ENCODE results near the gene GPATCH8. TPM values are rescaled to one million over a fixed set of nuclear protein-coding genes. Genes with fewer than 3 reads are reported as not detected.
"Not testable (repeated sequence)": the region's sequence is repeated elsewhere in the genome, so short reads cannot be mapped to it uniquely, and the experiment has no call there.

Gene GPATCH8
- polyA plus RNA-seq, 1 donor: 28.2 TPM

DNA sequence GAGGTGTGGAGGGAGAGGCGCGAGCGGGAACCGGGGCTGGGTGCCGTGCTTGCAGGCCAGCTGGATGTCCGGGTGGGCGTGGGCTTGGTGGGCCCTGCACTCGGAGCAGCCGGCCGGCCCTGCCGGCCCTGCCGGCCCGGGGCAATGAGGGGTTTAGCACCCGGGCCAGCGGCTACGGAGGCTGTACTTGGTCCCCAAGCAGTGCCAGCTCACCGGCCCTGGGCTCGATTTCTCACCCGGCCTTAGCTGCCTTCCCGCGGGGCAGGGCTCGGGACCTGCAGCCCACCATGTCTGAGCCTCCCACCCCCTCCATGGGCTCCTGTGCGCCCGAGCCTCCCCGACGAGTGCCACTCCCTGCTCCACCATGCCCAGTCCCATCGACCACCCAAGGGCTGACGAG lies 24.7 kb upstream of the GPATCH8 start:
- DNase-seq (ENCODE audit: low read depth): no peak

DNA sequence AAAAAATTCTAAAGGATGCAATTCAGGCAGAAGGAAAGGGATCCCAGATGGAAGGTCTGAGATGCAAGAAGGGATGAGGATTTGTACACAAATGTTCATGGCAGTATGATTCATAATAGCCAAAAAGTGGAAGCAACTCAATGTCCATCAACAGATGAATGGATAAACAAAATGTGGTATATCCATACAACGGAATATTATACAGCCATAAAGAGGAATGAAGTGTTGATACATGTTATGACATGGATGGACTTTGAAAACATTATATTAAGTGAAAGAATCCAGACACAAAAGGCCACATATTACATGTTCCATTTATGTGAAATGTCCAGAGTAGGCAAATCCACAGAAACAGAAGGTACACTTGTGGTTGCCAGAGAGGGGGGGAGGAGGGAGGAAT lies 23.9 kb upstream of the GPATCH8 start:
- DNase-seq (ENCODE audit: low read depth): no peak

DNA sequence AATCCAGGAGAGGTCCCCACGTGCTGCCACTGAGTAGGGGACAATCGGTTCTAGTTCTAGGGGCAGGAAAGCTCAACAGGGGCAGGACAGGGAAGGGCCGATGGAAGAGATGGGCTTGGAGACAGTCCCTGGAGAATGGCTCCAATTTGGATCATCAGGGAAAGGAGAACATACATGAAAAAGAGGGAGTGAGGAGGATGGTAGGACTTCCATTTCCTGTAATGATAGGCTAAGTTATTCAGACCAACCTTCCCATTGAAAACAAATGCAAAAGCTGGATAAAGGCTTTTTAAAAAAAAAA lies 20.4 kb upstream of the GPATCH8 start:
- DNase-seq (ENCODE audit: low read depth): no peak

DNA sequence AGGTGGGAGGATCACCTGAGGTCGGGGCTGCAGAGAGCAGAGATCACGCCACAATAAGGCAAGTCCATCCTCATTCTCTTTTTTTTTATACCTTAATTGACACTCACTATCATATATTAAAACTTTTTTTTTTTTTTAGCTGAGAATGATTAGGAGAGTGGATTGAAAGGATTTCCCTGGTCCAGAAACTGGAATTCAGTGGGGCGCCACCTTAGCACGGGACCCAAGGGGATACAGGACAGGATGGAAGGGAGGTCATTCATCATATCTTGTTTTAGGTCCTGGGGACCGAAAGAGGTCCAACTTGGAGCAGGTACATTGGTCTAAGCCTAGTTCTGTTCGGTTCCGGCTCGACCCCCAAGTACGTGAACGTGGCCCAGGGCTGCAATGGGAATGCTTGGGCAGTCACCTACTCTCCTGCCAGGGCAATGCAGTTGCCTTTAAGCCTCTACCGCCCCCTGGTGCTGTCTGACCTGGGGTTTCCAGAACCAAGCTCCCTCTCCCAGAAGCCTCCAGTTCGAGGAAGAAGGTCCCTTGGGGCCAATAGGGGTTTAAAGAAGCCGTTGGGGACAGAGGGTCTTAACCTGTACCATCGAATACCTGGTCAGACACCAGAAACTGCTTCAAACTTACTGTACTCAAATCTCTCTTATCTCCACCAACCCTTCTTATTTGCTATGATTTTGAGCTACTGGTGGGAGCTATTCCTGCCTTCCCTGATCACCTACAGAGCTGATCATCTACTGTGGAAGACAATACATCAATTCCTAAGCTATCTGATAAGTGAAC lies 19.9 kb upstream of the GPATCH8 start:
- no peak for DNase-seq (ENCODE audit: low read depth)

DNA sequence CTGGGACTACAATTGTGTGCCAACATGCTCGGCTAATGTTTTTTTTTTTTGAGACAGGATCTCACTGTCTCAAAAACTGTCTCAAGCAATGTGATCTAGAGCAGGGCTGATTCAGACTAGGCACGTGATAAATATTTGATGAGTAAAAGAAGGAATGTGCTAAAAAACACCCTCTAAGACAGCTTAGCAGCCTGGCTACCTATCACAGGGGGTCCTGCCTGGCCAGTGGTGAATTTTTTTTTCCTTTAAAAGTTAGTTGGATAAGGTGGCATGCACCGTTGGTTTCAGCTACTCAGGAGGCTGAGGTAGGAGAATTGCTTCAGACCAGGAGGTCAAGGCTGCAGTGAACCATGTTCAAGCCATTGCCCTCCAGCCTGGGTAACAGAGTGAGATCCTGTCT lies 14.8 kb upstream of the GPATCH8 start:
- no peak for DNase-seq (ENCODE audit: low read depth)

DNA sequence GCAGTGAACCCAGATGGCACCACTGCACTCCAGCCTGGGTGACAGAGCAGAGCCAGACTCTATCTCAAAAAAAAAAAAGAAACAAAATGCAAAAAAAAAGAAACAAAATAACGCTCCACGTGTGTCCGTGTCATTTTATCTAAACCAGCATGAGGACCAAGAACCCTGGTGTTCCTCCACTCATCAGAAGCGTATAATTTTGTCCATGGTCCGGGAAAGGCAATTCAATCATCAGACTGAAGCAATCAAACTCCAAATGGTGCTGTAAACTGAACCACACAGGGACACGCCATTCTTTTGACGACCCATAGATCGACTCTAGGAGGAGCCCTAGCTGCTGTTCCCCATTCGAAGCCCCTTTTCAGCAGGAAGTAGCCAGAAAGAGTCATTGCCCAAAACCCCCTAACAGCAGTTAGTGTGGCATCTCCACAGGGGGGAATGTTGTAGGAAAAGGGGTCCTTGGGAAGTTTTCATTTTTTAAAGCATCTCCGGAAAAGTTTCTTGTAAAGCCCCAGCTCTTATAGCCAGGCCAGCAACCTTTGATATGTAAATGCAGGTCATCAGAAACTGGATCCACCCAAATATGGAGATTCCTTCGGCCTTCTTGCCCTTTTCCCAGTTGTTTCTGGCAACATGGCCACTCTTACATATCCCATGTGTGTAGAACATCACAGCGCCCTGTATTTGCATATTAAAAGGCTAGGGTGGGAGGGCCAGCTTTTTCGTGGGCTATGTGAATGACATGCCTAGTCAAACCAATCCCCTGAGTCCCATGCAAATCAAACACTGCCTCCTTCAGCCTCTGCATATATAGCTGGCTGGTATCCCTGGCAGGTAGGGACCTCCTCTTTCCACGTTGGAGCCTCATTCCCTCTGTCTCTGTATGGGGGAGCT lies 8.3 kb upstream of the GPATCH8 start:
- not testable (repeated sequence) for DNase-seq (ENCODE audit: low read depth)

DNA sequence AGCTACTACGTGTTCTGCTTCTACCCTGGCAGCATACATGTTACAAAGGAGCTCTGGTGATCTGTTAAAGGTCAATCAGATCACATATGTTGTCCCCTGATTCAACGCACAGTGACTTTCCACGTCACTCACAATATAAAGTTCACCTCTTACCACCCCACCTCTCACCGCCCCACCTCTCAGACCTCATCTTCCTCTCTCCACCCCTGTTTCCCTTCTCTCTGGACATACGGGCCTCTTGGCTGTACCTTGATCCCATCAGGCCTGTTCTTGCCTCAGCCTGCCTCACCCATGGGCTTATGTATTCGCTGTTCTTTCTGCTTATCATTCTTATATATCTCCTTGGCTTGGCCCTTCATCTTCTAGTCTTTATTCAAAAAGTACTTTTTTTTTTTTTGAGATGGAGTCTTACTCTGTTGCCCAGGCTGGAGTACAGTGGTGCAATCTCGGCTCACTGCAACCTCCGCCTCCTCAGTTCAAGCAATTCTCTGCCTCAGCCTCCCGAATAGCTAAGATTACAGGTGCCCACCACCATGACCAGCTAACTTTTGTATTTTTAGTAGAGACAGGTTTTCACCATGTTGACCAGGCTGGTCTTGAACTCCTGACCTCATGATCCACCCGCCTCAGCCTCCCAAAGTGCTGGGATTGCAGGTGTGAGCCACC lies 3.9 kb upstream of the GPATCH8 start:
- DNase-seq (ENCODE audit: low read depth): not testable (repeated sequence)

DNA sequence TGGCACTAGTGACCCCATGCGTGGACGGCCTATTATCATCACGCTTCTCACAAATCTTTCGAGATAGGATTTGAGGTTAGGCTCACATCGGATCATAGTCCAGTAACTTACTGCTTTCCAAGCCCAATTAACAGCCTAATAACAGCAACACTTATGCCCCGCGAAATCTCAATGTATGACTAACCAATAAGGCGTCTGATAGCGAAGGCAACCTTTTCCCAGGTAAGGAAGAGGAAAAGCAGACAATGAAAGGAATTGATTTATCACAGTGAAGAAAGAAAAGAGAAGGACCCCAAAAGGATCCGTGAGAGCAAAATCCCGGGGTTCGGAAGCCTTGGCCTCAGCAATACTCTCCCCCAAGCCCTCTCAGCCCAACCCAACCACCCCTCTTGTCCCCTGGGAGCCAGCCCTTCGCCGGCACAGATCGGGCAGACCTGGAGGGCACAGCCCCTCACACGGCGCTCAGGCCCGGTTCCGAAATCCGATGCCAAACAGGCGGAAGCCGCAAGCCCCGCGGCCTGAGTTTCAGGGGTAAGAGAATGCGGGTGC lies 534 bp downstream of the GPATCH8 start:
- no peak for DNase-seq (ENCODE audit: low read depth)

DNA sequence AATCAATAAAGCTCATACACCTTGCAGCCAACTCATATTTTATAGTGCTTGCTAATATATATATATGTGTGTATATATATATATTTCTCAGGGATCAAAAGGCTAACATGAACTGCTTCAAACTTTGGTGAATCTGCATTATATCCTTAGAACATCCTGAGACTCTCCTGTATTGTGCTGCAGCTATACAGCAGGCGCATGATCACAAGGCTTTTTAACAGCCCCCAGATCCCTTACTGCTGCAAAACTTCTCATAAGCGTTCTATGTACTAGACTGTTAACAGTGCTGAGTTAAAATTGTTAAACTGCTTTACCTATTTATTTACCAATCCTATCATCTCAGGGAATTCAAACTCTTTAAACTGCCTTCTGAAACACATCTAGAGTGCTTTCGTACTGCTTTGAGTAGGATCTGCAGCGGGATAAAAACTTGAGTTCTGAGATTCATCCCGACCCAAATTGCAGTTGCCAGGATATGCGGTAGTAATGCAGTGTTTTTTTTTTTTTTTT lies 1.3 kb downstream of the GPATCH8 start:
- DNase-seq (ENCODE audit: low read depth): no peak

DNA sequence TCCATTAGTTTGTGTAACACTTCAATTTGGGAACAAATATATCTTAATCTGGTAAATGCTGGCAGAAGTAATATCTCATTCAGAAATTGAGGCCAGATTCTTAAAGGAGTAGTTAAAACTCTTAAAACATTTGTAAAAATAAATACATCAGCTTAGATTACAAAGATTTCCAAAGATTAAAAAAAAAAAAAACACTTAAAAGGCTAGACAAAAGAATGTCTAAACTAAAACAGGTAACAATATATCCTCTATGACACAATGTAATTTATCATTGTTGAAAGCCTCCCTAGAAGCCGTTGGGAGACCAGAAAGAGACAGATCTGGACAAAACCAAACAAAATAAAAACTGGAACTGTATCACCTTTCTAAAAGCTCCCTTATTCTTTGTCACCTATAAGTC lies 3.5 kb downstream of the GPATCH8 start:
- DNase-seq (ENCODE audit: low read depth): no peak

DNA sequence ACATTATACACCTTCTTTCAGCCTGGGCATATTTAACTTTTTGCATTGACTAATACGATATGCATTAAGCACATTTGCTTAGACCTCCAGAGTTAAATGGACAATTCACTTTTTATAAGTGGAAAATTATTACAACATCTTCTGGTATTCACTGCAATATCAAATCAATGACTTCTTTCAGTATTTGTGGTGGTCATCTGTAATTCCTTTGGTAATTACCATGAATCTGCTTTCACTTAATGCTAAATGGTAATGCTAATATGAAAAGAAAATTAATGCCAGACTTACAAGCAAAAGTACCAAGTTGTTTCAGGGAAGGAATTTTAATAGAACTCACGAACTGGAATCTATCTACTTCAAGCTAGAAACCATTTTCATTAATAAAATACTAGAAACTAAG lies 6.4 kb downstream of the GPATCH8 start:
- no peak for DNase-seq (ENCODE audit: low read depth)

DNA sequence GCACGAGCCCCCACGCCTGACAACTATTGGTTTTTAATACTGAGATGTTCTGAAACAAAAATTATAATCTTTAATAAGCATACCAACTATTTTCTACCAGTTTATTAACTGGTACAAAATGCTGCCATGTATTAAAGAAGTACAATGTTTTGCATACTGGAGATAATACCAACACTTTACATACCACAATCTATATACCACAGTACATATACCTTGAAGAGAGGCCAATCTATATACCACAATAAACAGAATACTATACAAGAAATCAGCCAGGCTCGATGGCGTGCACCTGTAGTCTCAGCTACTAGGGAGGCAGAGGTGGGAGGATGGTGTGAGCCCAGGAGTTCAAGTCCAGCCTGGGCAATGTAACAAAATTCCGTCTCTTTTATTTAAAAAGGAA lies 9.9 kb downstream of the GPATCH8 start:
- DNase-seq (ENCODE audit: low read depth): no peak

DNA sequence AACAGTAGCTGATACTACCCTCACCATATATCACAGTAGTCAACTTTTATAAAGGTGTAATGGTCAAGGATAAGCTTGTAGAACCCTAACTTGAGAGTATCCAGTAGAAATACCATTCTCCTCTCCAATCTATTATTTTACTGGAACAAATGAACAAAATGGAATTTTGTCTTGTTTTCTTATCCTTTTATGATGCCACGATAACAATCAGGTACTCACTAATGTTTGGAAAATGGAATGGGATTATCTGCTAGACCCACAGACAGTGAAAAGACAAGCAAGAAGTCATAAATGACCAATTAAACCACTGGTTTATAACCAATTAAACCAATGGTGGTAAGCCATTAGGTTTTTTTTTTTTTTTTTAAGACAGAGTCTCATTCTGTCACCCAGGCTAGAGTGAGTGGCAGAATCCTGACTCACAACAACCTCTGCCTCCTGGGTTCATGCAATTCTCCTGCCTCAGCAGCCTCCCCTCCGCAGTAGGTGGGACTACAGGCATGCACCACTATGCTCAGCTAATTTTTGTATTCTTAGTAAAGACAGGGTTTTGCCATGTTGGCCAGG lies 10.4 kb downstream of the GPATCH8 start:
- DNase-seq (ENCODE audit: low read depth): no peak

DNA sequence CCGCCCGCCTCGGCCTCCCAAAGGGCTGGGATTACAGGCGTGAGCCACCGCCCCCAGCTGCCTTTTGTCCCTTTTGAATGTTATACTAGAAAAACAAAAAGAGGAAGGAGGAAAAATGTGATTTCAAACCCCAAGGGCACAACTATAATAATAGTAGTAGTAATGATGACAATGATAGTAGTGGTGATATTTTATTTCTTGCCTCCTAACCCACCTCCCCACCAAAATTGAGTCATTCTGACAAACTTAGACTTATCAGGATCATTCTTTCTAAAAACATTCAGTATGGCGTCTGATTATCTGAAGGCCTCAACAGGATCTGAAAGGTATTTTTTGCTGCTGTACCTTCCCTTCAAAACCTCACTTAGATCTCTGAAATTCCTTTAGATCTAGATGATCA lies 13.6 kb downstream of the GPATCH8 start:
- DNase-seq (ENCODE audit: low read depth): no peak

DNA sequence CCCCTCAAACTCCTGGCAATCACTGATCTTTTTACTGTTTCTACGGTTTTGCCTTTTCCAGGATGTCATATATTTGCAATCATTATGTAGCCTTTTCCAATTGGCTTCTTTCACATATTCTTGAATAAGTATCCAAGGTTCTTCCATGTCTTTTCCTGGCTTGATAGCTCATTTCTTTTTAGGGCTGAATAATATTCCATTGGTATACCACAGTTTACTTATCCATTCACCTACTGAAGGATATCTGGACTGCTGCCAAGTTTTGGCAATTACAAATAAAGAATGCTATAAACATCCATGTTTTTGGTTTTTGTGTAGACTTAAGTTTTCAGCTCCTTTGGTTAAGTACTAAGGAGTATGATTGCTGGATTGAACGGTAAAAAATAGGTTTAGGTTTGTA lies 16.0 kb downstream of the GPATCH8 start:
- DNase-seq (ENCODE audit: low read depth): no peak

DNA sequence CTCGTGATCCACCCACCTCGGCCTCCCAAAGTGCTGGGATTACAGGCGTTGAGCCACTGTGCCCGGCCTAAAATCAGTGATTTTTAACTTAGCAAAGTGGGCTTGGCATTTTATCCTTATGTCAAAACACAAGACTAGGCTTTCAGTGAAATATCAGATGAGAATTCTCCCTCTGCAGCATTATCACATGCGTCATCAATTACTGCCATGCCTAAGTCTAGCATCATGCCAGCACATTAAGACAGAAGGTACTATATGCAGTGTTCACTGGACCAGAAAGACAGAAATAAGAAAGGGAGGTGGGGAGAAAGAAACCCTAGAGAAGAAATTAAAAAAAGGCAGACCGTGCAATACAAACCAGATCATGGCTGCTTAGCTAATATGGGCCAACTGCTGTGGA lies 29.8 kb downstream of the GPATCH8 start:
- DNase-seq (ENCODE audit: low read depth): no peak

DNA sequence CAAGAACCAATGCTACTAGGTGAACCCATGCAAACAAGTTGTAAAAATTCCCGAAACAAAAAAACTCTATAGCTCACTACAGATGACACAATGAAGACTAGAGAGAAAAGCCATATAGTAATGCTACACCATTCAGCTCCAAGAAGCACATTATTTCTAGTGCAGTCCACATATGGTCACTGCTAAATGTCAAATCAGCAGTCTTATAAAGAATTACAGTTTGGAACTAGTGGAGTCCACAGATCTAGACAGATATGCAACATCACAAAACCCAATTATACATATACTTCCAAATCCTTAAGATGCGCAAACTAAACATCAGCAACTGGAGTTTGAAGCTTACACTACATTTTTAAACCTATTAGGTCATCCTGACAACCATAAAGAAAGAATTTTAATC lies 33.5 kb downstream of the GPATCH8 start:
- DNase-seq (ENCODE audit: low read depth): no peak

DNA sequence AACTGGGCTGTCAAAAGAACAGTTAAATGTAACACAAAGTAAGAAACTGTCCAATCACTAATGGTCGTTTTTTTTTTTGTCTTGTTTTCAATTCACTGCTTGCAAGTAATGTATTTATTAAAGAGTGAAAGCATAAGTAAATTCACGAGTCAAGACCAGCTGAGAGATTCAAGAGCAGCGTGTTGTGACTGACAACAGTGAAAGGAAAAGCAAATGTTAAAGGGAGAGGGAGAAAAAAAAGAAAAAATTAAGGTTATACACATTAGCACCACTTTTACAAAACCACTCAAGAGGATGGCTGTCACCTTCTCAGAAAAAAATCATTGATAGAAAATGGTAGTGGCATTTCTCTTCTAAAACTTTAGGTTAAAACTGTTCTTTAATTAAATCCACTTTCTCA lies 36.1 kb downstream of the GPATCH8 start:
- no peak for DNase-seq (ENCODE audit: low read depth)

DNA sequence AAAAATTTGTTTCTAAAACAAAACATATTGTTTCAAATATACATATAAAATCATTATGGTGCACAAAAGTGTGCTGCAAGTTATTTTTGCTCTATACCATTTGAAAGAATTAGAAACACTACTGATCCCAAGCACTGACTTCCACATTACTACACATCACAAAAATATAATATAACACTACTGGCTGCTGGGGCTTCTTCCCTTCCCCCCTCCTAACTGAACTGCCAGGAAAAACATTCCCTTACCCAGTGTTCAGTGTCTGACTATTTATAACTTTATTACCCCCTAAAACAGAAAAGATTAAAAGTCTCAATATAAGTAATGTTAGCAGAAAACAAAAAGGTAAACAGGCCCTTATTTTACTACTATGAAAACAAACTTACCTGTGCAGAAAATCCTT lies 36.9 kb downstream of the GPATCH8 start:
- DNase-seq (ENCODE audit: low read depth): no peak

DNA sequence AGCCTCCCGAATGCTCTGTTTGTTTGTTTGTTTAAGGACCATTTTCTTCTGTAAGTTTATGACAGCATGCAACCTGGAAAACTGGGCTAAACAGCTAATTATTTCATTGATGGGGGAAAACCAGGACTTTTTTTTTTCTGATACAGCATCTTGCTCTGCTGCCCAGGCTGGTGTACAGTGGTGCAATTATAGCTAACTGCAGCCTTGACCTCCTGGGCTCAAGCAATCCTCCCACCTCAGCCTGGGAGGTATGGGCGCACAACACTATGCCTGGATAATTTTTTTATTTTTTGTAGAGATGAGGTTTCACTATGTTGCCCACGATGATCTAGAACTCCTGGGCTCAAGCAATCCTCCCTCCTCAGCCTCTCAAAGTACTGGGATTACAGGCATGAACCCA lies 37.3 kb downstream of the GPATCH8 start:
- no peak for DNase-seq (ENCODE audit: low read depth)

DNA sequence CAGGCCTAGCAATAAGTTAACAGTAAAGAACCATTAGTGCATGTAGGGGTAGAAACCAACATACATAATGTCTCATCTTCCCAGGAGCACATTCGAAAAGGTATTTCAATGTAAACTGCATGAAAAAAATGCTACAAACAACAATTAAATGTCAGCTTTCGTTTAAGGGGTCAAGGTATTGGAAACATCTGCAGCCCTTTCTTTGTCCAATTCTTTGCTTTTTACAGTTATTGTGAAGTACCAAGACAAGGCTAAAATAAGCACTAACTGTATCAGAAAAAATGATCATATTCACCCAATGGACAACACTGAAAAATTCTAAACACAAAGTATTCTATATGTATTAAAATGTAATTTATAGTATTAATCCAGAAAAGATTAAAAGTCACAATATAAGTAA lies 37.9 kb downstream of the GPATCH8 start:
- no peak for DNase-seq (ENCODE audit: low read depth)

DNA sequence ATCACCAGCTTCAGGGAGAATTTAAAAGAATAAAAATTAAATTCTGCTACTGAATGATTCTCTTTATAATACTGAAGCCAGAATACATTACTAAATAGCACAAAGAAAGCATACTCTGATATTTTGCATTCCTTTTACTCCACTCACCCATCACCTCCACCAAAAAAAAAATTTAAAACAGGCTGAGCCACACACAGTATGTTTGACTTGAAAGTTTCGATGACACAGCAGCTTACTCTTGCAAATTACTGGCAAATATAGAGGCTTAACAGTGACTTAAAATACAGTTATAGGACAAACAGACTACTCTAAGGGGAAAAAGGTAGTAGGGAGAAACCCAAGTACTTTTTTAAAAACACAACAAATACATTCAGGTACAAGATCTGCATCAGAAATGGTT lies 39.2 kb downstream of the GPATCH8 start:
- no peak for DNase-seq (ENCODE audit: low read depth)
